Aorta (tissue), 5 donors: ENCODE measurements around the gene SLC22A3. TPM values are rescaled to one million over a fixed set of nuclear protein-coding genes. Genes with fewer than 3 reads are reported as not detected.
A peak's percentile ranks its signal among the peaks of the same experiment; 100 is the strongest.

Experiments used
- ATAC-seq: fragments of 200-7000 bp; cut with Tn5 transposase; one replicate; pipeline ENCODE4 v1.9.1; 2022; ENCODE audit warnings: moderate library complexity; ENCODE audit not compliant: low FRiP score
- DNase-seq, 2 donors: peaks; one replicate each; pipeline ENCODE4 v3.0.0-alpha.2; 2020
- H3K27ac ChIP-seq, 2 donors: one replicate each; pipeline ENCODE4 v1.5.1; 2013; ENCODE audit warnings: low read length in 2 of 2, mild to moderate bottlenecking in 2 of 2, moderate library complexity in 2 of 2, control low read depth in 1 of 2, inconsistent platforms in 1 of 2, low read depth in 1 of 2
- H3K27me3 ChIP-seq, 2 donors: one replicate each; pipeline ENCODE4 v1.6.1; 2013; ENCODE audit warnings: control low read depth in 1 of 2, low read length in 1 of 2, mild to moderate bottlenecking in 1 of 2, moderate library complexity in 1 of 2; ENCODE audit not compliant: insufficient read depth in 2 of 2, control insufficient read depth in 1 of 2
- H3K36me3 ChIP-seq, 2 donors: one replicate each; pipeline ENCODE4 v1.6.1; 2013; ENCODE audit warnings: control low read depth in 1 of 2, low read length in 1 of 2, mild to moderate bottlenecking in 1 of 2; ENCODE audit not compliant: insufficient read depth in 2 of 2, control insufficient read depth in 1 of 2
- H3K4me1 ChIP-seq, 2 donors: one replicate each; pipeline ENCODE4 v1.6.1; 2013; ENCODE audit warnings: low read length in 2 of 2, control low read depth in 1 of 2, mild to moderate bottlenecking in 1 of 2, moderate library complexity in 1 of 2; ENCODE audit not compliant: insufficient read depth in 2 of 2, control insufficient read depth in 1 of 2
- H3K4me3 ChIP-seq, 2 donors: one replicate each; pipeline ENCODE4 v1.5.1; 2013; ENCODE audit warnings: low read length in 2 of 2, control low read depth in 1 of 2, mild to moderate bottlenecking in 1 of 2
- H3K9me3 ChIP-seq: one replicate; pipeline ENCODE4 v1.6.1; 2013; ENCODE audit warnings: mild to moderate bottlenecking, low read length; ENCODE audit not compliant: control insufficient read depth
- WGBS, 2 donors: extraction: QIAGEN DNeasy Blood & Tissue Kit; methylation state at CpG; one replicate each; pipeline ENCODE4 v1.1.7; 2013; 5-methylcytosine and 5-hydroxymethylcytosine counted together
- intact Hi-C, 2 donors: fragments of 100-400 bp; cut with DNase I; formaldehyde crosslinking; loops; one replicate each; pipeline versions ENCODE4 v1.14.2 to v1.15.0; 2022
- polyA plus RNA-seq, 2 donors: library from polyadenylated mRNA; stranded (reverse); fragments of 200-250 nt; gene quantifications; one replicate each; pipeline ENCODE4 v1.2.3, GENCODE V29; 2013
- total RNA-seq, 2 donors: library from RNA; stranded (reverse); fragmentation: NEBNext Ultra II Directional; extraction: Animal tissue kit (Norgen Biotek cat#: 25700); gene quantifications; one replicate each; pipeline ENCODE4 v1.2.1, GENCODE V29; 2021
- donor health status: healthy with polysubstance abuse.
- donor health status: Bipolar disorder and iron deficiency.
- donor health status: DM: no; HTN: no; CAD: no.
- donor health status: DM: no; HTN: no; CAD: no.
- donor health status: DM: yes; HTN: yes; CAD: no.

SLC22A3 gene
- total and polyA plus RNA-seq, 4 donors: 28.1 to 61.0 (median 40.8) TPM

GRCh38 chr6:160374836-160375560 lies 26.8 kb downstream of the SLC22A3 start:
- no peaks in the 10 kb centered on the region for H3K9me3 ChIP-seq
- H3K27ac ChIP-seq: peak overlapping the region in 1 of 2 donors; percentile 83
- H3K4me3 ChIP-seq: no peak overlapping the region
- ATAC-seq (no peak), DNase-seq (no peak)
- 0 to 3% methylated on average over 3 of the region's 3 CpGs for WGBS, 2 donors
- no peaks in the 10 kb centered on the region for H3K27me3 ChIP-seq
- no peaks in the 10 kb centered on the region for H3K36me3 ChIP-seq
- intact Hi-C loops: no loop called here
- peaks cover 2 to 4% of the 10 kb centered on the region in 2 donors for H3K4me1 ChIP-seq

GRCh38 chr6:160375561-160375949 lies 27.4 kb downstream of the SLC22A3 start:
- Histone ChIP-seq H3K27ac (peak overlapping the region; percentile 63 to 92), H3K9me3 (no peaks in the 10 kb centered on the region), H3K27me3 (no peaks in the 10 kb centered on the region), H3K4me1 (peaks cover 2 to 4% of the 10 kb centered on the region in 2 donors), H3K4me3 (no peak overlapping the region), H3K36me3 (no peaks in the 10 kb centered on the region)
- 8 to 11% methylated on average over 2 of the region's 2 CpGs for WGBS, 2 donors
- ATAC-seq (no peak), DNase-seq (no peak)
- intact Hi-C loops: no loop called here

GRCh38 chr6:160376445-160376844 lies 28.3 kb downstream of the SLC22A3 start:
- no peak for DNase-seq
- H3K36me3 ChIP-seq: no peaks in the 10 kb centered on the region
- no peaks in the 10 kb centered on the region for H3K9me3 ChIP-seq
- peaks cover 2 to 4% of the 10 kb centered on the region in 2 donors for H3K4me1 ChIP-seq
- WGBS, 2 donors: 94 to 100% methylated on average over 2 of the region's 2 CpGs
- no peaks in the 10 kb centered on the region for H3K27me3 ChIP-seq
- H3K4me3 ChIP-seq: no peak overlapping the region
- intact Hi-C loops: no loop called here
- no peak for ATAC-seq
- H3K27ac ChIP-seq: no peak overlapping the region

- Histone ChIP-seq H3K36me3 (no peaks in the 10 kb centered on the region), H3K4me3 (no peak overlapping the region), H3K9me3 (no peaks in the 10 kb centered on the region), H3K4me1 (peaks cover 2 to 4% of the 10 kb centered on the region in 2 donors), H3K27ac (peak overlapping the region in 1 of 2 donors; percentile 65), H3K27me3 (no peaks in the 10 kb centered on the region)
- WGBS, 2 donors: 32 to 41% methylated on average over 5 of the region's 5 CpGs
- intact Hi-C loops: no loop called here
- DNase-seq (no peak), ATAC-seq (no peak)
Measured at GRCh38 chr6:160378218-160378617, 30.0 kb downstream of the SLC22A3 start.

GRCh38 chr6:160378882-160379281 lies 30.7 kb downstream of the SLC22A3 start:
- peak overlapping the region; percentile 65 to 68 for H3K27ac ChIP-seq

GRCh38 chr6:160379466-160379865 lies 31.3 kb downstream of the SLC22A3 start:
- no peak overlapping the region for H3K27ac ChIP-seq
- intact Hi-C loops: no loop called here
- H3K27me3 ChIP-seq: no peaks in the 10 kb centered on the region
- H3K9me3 ChIP-seq: no peaks in the 10 kb centered on the region
- ATAC-seq (no peak), DNase-seq (no peak)
- H3K4me1 ChIP-seq: peaks cover 0 to 4% of the 10 kb centered on the region in 2 donors
- H3K36me3 ChIP-seq: no peaks in the 10 kb centered on the region
- no peak overlapping the region for H3K4me3 ChIP-seq

More at GRCh38 chr6:160378882-160379281, 30.7 kb downstream of the SLC22A3 start:
- H3K4me3 ChIP-seq: no peak overlapping the region
- H3K4me1 ChIP-seq: peaks cover 0 to 4% of the 10 kb centered on the region in 2 donors
- intact Hi-C loops: no loop called here
- no peaks in the 10 kb centered on the region for H3K27me3 ChIP-seq
- H3K36me3 ChIP-seq: no peaks in the 10 kb centered on the region
- DNase-seq (no peak), ATAC-seq (no peak)
- no peaks in the 10 kb centered on the region for H3K9me3 ChIP-seq
- 8 to 12% methylated on average over 4 of the region's 4 CpGs for WGBS, 2 donors

GRCh38 chr6:160382946-160383345 lies 34.8 kb downstream of the SLC22A3 start:
- Histone ChIP-seq H3K36me3 (no peaks in the 10 kb centered on the region), H3K27me3 (no peaks in the 10 kb centered on the region), H3K27ac (no peak overlapping the region), H3K9me3 (no peaks in the 10 kb centered on the region), H3K4me1 (peaks cover 2 to 5% of the 10 kb centered on the region in 2 donors), H3K4me3 (no peak overlapping the region)
- DNase-seq (no peak), ATAC-seq (no peak)
- intact Hi-C loops: no loop called here
- WGBS, 2 donors: 91 to 97% methylated on average over 1 of the region's 1 CpG

- Histone ChIP-seq H3K4me3 (no peak overlapping the region), H3K36me3 (no peaks in the 10 kb centered on the region), H3K9me3 (no peaks in the 10 kb centered on the region), H3K27me3 (no peaks in the 10 kb centered on the region), H3K27ac (peak overlapping the region in 1 of 2 donors; percentile 66), H3K4me1 (peaks cover 2 to 14% of the 10 kb centered on the region in 2 donors)
- ATAC-seq (peak; percentile 61), DNase-seq (peak; percentile 67 to 81)
- 17 to 19% methylated on average over 5 of the region's 5 CpGs for WGBS, 2 donors
- intact Hi-C loops: loop anchor here in 1 of 2 donors (5.0 kb wide), 1 partner anchor 35 kb away; no protein-coding TSS in a partner anchor
Measured at GRCh38 chr6:160386869-160387530, 38.8 kb downstream of the SLC22A3 start.
